Adrenal gland (tissue), 12 donors: Measurements from ENCODE around the gene C10orf90. TPM values are rescaled to one million over a fixed set of nuclear protein-coding genes. Genes with fewer than 3 reads are reported as not detected.

Source experiments
- DNase-seq, 7 donors: peaks; one replicate each; pipeline ENCODE4 v3.0.0-alpha.2; 2019 to 2020
- H3K27ac ChIP-seq, 5 donors: fragments of 200-600 bp; sonication (generic) in 4 of 5; 1 replicate in 3 of 5; 2 replicates in 2 of 5; pipeline versions ENCODE4 v1.5.1 to v1.8.0; 2016 to 2020; ENCODE audit warnings: mild to moderate bottlenecking in 1 of 5
- H3K27me3 ChIP-seq: fragments of 200-600 bp; 2 replicates; pipeline ENCODE4 v1.8.0; 2021
- H3K36me3 ChIP-seq, 2 donors: fragments of 200-600 bp; replicated peaks in 1 of 2; 1 replicate in 1 of 2; 2 replicates in 1 of 2; pipeline versions ENCODE4 v1.5.1 to v1.8.0; 2018 to 2022
- H3K4me1 ChIP-seq, 2 donors: fragments of 200-600 bp; replicated peaks in 1 of 2; 1 replicate in 1 of 2; 2 replicates in 1 of 2; pipeline versions ENCODE4 v1.5.1 to v1.8.0; 2018 to 2021
- H3K4me3 ChIP-seq, 4 donors: fragments of 200-600 bp; sonication (generic) in 3 of 4; one replicate each; pipeline ENCODE4 v1.5.1; 2016 to 2018
- H3K9me3 ChIP-seq, 3 donors: fragments of 200-600 bp; sonication (generic) in 1 of 3; replicated peaks in 1 of 3; 1 replicate in 2 of 3; 2 replicates in 1 of 3; pipeline versions ENCODE4 v1.5.1 to v1.8.0; 2016 to 2021
- POLR2A ChIP-seq, 2 donors: fragments of 450-650 bp; IDR thresholded peaks; one replicate each; pipeline ENCODE4 v1.6.1; 2017; ENCODE audit warnings: antibody characterized with exemption in 2 of 2, mild to moderate bottlenecking in 2 of 2, moderate library complexity in 1 of 2
- WGBS, 4 donors: extraction: QIAGEN DNeasy Blood & Tissue Kit in 2 of 4; methylation state at CpG; one replicate each; pipeline versions ENCODE4 v1.1.5 to v1.1.7; 2013 to 2017; 5-methylcytosine and 5-hydroxymethylcytosine counted together
- intact Hi-C, 2 donors: fragments of 100-400 bp; cut with DNase I; formaldehyde crosslinking; loops; one replicate each; pipeline versions ENCODE4 v1.14.1 to v1.15.0; 2022 to 2023
- polyA plus RNA-seq, 3 donors: library from polyadenylated mRNA; stranded (reverse); fragments of 200-250 nt in 2 of 3; fragments of 350-450 nt in 1 of 3; fragmentation: Illumina TruSeq in 1 of 3; extraction: RNeasy Lipid Tissue Mini Kit (QIAGEN cat#74804) in 1 of 3; gene quantifications; one replicate each; pipeline ENCODE4 v1.2.3, GENCODE V29; 2013 to 2014
- total RNA-seq, 9 donors: library from RNA; depleted of rRNA in 4 of 9; stranded (reverse); fragments of >200 nt in 4 of 9; fragments of 120-200 nt in 1 of 9; fragmentation: NEBNext Ultra II Directional in 1 of 9; extraction: Animal tissue kit (Norgen Biotek cat#: 25700) in 1 of 9; gene quantifications; one replicate each; pipeline versions ENCODE4 v1.1.0 to v1.2.4, GENCODE V29; 2013 to 2023
- TF ChIP-seq, protein P1 (sequence below), 6 experiments: fragments of 450-650 bp in 4 of 6; fragments of 200-600 bp in 2 of 6; sonication (generic) in 1 of 6; IDR thresholded peaks; 1 replicate in 5 of 6; 2 replicates in 1 of 6; pipeline versions ENCODE4 v1.5.1 to v1.8.0; 2016 to 2021; ENCODE audit warnings: antibody characterized with exemption in 6 of 6, mild to moderate bottlenecking in 2 of 6, moderate library complexity in 1 of 6
- donor health status: healthy with polysubstance abuse.
- donor health status: Bipolar disorder and iron deficiency.
- donor health status: DM: yes; HTN: yes; CAD: no.
- donor health status: DM: no; HTN: no; CAD: no.
- donor health status: DM: no; HTN: no; CAD: no.
- donor health status: DM: yes; HTN: yes; CAD: no.

Gene C10orf90
- total and polyA plus RNA-seq, 12 donors, result 0.10 to 0.18 TPM; not detected in 10

DNA sequence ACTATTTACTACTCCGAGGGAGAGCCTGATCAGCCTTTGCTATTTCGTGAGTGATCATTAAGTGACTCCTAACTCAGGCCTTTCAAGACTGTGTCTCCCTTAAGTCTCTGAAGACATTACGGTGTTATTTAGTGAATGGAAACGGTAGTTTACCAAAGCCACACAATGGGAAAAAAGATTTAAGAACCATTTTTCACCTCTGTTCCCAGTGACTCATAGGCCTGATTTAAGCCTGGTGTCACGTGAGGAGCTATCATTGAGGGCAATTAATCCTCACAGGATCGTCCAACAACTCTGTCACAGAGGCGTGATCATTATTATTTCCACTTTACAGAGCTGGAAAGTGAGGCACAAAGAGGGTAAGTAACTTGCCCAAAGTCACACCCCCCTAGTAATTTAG lies 20.3 kb downstream of the C10orf90 start:
- DNase-seq, result no peak
- TF ChIP-seq, protein P1, sequence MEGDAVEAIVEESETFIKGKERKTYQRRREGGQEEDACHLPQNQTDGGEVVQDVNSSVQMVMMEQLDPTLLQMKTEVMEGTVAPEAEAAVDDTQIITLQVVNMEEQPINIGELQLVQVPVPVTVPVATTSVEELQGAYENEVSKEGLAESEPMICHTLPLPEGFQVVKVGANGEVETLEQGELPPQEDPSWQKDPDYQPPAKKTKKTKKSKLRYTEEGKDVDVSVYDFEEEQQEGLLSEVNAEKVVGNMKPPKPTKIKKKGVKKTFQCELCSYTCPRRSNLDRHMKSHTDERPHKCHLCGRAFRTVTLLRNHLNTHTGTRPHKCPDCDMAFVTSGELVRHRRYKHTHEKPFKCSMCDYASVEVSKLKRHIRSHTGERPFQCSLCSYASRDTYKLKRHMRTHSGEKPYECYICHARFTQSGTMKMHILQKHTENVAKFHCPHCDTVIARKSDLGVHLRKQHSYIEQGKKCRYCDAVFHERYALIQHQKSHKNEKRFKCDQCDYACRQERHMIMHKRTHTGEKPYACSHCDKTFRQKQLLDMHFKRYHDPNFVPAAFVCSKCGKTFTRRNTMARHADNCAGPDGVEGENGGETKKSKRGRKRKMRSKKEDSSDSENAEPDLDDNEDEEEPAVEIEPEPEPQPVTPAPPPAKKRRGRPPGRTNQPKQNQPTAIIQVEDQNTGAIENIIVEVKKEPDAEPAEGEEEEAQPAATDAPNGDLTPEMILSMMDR (IDR thresholded peaks at IDR 0.05), result no peak
- no peak for TF ChIP-seq POLR2A (IDR thresholded peaks at IDR 0.05)
- WGBS, 4 donors, result 78 to 82% (median 81%) methylated on average over 7 of the region's 7 CpGs
- Histone ChIP-seq H3K27me3 (no peaks in the 10 kb centered on the region), H3K27ac (no peak overlapping the region), H3K4me1 (no peaks in the 10 kb centered on the region), H3K36me3 (no peaks in the 10 kb centered on the region), H3K4me3 (no peak overlapping the region), H3K9me3 (no peaks in the 10 kb centered on the region)
- intact Hi-C loops, result no loop called here

DNA sequence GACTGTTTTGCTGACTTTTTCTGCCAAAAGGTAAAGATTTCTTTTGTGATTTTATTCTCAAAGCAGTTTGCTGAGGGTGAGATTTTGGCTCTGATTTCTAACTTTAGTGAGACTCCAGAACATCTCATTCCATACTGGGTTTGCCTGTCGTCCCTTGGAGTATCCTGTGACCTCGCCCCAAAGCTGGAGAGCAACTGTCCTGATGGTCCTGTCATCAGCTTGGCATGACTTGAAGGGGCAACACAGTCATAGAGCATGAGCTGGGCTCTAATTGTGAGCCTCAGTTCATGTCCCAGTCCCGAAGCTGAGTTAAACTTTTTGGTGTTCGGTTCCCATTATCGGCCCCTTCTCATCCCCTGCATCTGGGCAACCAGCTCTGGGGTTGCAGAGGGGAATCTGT lies 23.4 kb downstream of the C10orf90 start:
- H3K36me3 ChIP-seq, result no peaks in the 10 kb centered on the region
- no peak overlapping the region for H3K27ac ChIP-seq
- no peak overlapping the region for H3K4me3 ChIP-seq
- H3K4me1 ChIP-seq, result no peaks in the 10 kb centered on the region
- WGBS, 4 donors, result 77 to 92% (median 87%) methylated on average over 4 to 5 of the region's 5 CpGs
- TF ChIP-seq, protein P1 (IDR thresholded peaks at IDR 0.05), result no peak
- TF ChIP-seq POLR2A (IDR thresholded peaks at IDR 0.05), result no peak
- H3K27me3 ChIP-seq, result no peaks in the 10 kb centered on the region
- no peak for DNase-seq
- H3K9me3 ChIP-seq, result no peaks in the 10 kb centered on the region
- intact Hi-C loops, result no loop called here

DNA sequence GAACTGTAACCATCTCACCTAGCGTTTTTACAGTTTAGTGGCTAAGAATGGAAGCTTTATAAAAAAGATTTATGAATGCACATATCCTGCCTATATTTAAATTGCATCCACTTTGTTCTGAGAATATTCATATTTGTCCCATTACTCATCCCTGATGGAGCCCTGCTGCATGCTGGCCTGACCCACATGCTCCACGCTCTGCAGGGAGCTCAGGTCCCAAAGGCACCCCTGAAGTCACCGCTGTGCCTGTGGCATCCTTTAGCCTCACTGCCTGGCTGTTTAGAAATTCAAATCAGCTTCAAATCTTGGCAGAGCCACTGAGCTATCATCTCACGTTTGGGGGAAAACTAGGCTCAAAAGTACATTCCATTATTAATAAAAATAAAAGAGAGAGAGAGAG lies 24.4 kb downstream of the C10orf90 start:
- intact Hi-C loops, result no loop called here
- no peaks in the 10 kb centered on the region for H3K27me3 ChIP-seq
- TF ChIP-seq, protein P1 (IDR thresholded peaks at IDR 0.05), result no peak
- TF ChIP-seq POLR2A (IDR thresholded peaks at IDR 0.05), result no peak
- H3K27ac ChIP-seq, result no peak overlapping the region
- H3K36me3 ChIP-seq, result no peaks in the 10 kb centered on the region
- H3K4me1 ChIP-seq, result no peaks in the 10 kb centered on the region
- no peaks in the 10 kb centered on the region for H3K9me3 ChIP-seq
- WGBS, 4 donors, result 68 to 79% (median 72%) methylated on average over 4 of the region's 4 CpGs
- H3K4me3 ChIP-seq, result no peak overlapping the region
- DNase-seq, result no peak

DNA sequence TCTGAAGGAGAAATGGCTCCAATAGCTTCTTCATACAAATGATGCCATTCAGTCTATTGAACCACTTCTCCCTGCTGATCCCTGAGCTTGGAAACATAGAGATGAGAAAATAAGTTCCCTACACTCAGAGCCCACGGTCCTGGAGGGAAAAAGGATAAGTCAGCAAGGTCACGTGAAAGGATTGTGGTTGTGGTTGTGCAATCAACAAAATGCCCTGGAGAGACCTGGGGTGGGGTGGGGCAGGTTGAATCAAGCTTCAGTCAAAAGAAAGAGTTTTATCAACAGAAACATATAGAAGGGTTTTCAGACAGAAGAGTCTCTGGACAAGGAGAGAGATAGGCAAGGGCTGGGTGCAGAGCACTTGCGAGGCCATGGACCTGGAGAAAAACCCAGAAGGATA lies 30.1 kb downstream of the C10orf90 start:
- 55 to 66% (median 62%) methylated on average over 3 of the region's 3 CpGs for WGBS, 4 donors
- Histone ChIP-seq H3K36me3 (no peaks in the 10 kb centered on the region), H3K4me3 (no peak overlapping the region), H3K4me1 (no peaks in the 10 kb centered on the region), H3K27me3 (no peaks in the 10 kb centered on the region), H3K9me3 (no peaks in the 10 kb centered on the region), H3K27ac (no peak overlapping the region)
- intact Hi-C loops, result no loop called here
- TF ChIP-seq, protein P1 (IDR thresholded peaks at IDR 0.05), result no peak
- TF ChIP-seq POLR2A (IDR thresholded peaks at IDR 0.05), result no peak
- DNase-seq, result no peak
